SIG-M5 (cell line): ENCODE measurements around the gene LONP1.
"Not testable (repeated sequence)": the region's sequence is repeated elsewhere in the genome, so short reads cannot be mapped to it uniquely, and the experiment has no call there.

Experiments
- DNase-seq: peaks from one replicate; lab custom pipeline; 2025; lab: John Stamatoyannopoulos, UW

The LONP1 gene, protein sequence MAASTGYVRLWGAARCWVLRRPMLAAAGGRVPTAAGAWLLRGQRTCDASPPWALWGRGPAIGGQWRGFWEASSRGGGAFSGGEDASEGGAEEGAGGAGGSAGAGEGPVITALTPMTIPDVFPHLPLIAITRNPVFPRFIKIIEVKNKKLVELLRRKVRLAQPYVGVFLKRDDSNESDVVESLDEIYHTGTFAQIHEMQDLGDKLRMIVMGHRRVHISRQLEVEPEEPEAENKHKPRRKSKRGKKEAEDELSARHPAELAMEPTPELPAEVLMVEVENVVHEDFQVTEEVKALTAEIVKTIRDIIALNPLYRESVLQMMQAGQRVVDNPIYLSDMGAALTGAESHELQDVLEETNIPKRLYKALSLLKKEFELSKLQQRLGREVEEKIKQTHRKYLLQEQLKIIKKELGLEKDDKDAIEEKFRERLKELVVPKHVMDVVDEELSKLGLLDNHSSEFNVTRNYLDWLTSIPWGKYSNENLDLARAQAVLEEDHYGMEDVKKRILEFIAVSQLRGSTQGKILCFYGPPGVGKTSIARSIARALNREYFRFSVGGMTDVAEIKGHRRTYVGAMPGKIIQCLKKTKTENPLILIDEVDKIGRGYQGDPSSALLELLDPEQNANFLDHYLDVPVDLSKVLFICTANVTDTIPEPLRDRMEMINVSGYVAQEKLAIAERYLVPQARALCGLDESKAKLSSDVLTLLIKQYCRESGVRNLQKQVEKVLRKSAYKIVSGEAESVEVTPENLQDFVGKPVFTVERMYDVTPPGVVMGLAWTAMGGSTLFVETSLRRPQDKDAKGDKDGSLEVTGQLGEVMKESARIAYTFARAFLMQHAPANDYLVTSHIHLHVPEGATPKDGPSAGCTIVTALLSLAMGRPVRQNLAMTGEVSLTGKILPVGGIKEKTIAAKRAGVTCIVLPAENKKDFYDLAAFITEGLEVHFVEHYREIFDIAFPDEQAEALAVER

DNA sequence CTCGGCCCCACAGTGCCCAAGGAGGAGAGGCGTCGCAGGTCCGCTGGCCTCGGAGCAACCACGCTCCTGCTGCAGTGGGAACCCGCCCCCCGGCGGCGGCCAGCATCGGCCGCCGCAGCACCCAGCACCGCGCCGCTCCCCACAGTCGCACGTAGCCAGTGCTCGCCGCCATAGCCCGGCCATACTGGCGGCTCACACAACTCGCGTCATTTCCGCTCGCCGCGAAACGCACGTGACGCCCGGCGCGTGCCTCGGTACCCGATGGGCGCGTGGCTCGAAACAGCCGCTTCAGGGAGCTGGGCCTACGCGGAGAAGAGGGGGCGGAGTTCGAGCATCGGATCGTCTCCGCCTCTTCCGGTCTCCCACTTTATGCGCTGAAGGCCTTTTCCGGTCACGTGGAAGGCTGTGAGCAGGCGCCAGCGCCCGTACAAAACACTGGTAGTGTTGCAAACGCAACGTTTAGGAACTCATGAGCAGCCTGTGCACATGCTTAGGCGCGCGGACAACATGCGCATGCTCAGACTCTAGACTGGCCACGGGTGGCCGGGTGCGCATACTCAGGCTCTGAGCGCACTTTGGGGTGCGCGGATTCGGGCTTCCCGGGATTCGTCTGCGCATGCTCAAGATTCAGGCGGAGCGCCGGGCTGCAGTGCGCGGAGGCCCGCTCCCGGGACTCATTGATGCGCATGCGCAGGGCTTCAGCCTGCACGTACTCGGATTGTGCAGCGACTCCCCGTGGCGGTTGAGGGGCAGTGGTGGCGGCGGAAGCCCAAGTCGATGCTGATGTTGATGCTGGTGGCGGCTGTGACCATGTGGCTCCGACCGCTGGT lies at the start of gene LONP1, which contains the start of gene CATSPERD:
Gene LONP1 (minus strand): TSS at position 186 of the 830 bp plus-strand sequence. CDS start 14 bp downstream, at position 172.
Gene CATSPERD (plus strand): TSS at position 677 of the 830 bp plus-strand sequence. CDS start 101 bp downstream, at position 778.
- DNase-seq = peak; percentile 90

DNA sequence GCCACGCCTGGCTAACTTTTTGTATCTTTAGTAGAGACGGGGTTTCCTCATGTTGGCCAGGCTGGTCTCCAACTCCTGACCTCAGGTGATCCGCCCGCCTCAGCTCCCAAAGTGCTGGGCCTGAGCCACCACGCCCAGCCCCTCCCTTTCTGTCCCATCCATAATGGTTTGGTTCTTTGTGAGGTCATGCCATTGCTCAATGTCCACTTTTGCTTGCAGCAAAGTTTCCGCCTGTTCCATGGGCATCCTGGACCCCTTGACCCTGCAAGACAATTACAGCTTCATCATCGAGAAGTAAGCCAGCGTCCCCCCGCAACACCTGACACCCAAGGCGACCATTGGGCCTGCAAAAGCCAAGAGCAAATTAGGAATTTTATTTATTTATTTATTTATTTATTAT lies 48.0 kb upstream of the LONP1 start:
- DNase-seq = no peak

DNA sequence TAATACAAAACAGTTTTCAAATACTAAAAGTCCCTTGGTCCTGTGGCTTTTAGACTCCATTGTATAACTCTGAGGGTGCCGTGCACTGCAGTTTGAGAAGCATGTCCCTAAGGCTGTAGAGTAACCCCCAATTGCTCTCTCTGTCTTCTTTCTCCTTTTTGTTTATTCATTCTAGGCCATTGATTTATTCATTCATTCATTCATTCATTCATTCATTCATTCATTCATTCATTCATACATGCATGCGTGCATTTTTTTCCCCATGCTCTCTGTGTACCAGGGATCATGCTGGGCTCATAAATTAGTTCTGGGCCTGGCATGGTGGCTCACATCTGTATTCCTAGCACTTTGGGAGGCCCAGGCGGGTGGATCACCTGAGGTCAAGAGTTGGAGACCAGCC lies 45.3 kb upstream of the LONP1 start:
- DNase-seq = no peak

DNA sequence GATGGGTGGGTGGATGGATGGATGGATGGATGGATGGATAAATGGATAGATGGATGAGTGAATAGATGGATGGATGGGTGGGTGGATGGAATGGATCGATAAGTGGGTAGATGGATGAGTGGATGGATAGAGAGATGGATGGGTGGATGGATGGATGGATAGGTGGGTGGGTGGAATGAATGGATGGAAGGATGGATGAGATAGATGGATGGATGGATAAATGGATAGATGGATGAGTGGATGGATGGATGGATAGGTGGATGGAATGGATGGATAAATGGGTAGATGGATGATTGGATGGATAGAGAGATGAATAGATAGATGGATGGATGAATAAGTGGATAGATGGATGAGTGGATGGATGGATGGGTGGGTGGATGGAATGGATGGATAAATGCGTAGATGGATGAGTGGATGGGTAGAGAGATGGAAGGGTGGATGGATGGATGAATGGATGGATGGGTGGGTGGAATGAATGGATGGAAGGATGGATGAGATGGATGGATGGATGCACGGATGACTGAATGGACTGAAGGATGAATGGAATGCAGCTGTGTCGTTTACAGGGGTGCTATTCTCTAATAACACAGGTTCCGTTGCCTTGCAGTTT lies 42.8 kb upstream of the LONP1 start:
- DNase-seq = no peak

DNA sequence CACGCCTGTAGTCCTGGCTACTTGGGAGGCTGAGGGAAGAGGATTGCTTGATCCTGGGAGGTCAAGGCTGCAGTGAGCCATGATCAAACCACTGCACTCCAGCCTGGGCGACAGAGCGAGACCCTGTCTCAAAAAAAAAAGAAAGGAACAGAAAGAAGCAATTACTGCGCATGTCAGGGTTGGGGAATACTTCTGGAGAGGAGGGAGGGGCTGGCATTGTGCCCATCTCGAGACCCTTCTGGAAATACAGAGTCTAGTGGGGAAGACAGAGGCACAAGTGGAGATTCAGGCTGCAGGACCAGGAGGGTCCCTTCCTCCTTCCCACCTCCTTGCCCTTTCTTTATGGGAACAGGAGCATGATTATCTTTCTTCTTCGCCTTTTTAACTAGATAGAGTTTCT lies 33.8 kb upstream of the LONP1 start:
- DNase-seq = no peak

DNA sequence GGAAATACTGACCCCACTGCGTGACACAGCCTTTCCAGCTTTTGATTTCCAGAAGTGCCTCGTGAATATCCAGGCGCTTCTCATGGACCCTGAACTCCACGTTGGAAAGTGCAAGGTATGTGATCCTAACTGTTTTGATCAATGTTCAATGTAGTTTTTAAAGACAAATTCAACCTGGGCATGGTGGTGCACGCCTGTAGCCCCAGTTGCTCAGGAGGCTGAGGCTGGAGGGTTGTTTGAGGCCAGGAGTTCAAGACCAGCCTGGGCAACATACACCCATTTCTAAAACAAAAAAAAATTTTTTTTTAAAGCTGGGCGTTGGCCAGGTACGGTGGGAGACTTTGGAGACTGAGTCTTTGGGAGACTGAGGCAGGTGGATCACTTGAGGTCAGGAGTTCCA lies 31.8 kb upstream of the LONP1 start:
- no peak for DNase-seq

DNA sequence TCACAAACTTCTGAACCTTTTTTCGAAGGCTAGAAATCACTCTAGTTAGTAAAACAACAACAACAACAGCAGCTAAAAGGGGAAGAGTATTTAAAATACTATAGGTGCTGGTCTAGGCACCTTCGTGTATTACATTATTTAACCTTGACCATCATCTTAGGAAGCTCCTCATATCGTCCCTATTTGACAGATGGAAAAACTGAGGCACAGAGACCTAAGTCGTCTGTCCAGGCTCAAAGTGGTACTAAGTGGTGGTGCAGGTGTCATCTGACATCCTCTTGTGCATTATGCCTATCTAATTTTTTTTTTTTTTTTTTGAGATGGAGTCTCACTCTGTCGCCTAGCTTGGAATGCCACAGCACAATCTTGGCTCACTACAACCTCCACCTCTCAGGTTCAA lies 29.6 kb upstream of the LONP1 start:
- no peak for DNase-seq

DNA sequence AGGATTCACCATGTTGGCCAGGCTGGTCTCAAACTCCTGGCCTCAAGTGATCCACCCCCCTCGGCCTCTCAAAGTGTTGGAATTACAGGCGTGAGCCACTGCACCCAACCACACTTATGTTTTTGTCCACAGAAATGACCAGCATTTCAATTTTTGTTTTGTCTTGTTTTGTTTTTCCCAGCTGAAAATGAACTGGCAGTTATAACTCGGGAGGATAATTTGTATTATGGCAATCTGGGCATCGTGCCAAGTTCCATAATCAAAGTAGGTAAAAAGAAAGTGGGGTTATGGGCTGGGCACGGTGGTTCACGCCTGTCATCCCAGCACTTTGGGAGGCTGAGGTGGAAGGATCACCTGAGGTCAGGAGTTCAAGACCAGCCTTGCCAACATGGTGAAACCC lies 29.0 kb upstream of the LONP1 start:
- not testable (repeated sequence) for DNase-seq

DNA sequence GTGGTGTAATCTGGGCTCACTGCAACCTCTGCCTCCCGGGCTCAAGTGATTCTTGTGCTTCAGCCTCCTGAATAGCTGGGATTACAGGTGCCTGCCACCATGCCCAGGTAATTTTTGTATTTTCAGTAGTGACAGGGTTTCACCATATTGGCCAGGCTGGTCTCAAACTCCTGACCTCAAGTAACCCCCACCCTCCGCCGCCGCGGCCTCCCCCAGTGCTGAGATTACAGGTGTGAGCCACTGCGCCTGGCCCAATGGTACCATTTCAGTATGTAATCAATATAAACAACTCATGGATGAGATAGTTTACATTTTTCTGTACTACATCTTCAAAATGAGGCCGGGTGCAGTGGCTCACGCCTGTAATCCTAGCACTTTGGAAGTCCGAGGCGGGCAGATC lies 25.1 kb upstream of the LONP1 start:
- DNase-seq = not testable (repeated sequence)

DNA sequence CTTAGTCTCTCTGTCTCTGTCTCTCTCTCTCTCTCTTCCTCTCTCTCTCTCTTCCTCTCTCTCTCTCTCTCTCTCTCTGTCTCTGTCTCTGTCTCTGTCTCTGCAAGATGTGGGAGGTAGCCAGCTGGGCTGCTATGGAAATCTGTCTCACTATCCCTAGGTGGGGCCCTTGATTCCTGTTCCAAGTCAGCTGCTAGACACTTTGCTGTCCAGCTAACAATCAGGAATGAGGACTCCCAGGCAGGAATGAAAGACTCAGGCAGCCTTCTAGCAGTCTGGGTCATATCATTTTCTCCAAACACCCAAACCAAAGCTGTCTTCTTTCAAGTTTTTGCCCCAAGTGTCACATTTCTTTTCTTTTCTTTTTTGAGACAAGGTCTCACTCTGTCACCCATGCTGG lies 23.7 kb upstream of the LONP1 start:
- DNase-seq = no peak

DNA sequence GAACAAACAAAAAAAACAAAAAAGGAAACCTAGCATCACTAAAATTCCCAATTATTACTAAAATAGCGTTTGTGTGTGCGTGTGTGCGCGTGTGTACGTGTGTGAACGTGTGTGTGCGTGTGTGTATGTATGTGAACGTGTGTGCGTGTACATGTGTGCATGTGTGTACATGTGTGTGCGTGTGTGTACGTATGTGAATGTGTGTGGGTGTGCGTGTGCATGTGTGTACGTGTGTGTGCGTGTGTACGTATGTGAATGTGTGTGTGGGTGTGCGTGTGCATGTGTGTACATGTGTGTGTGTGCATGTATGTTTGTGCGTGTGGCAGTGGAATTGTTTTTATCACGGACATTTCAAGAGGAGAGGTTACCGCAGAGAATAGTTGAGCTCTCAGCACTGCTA lies 22.1 kb upstream of the LONP1 start:
- no peak for DNase-seq

DNA sequence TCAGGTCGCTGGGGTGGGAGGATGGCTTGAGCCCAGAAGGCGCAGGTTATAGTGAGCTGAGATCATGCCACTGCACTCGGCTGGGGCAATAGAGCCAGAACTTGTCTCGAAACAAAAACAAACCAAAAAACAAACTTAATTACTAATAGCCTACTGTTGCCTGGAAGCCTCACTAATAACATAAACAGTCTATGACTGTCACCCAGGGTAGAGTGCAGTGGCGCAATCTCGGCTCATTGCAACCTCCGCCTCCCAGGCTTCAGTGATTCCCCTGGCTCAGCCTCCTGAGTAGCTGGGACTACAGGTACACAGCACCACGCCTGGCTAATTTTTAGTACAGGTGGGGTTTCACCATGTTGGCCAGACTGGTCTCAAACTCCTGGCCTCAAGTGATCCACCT lies 18.5 kb upstream of the LONP1 start:
- no peak for DNase-seq

DNA sequence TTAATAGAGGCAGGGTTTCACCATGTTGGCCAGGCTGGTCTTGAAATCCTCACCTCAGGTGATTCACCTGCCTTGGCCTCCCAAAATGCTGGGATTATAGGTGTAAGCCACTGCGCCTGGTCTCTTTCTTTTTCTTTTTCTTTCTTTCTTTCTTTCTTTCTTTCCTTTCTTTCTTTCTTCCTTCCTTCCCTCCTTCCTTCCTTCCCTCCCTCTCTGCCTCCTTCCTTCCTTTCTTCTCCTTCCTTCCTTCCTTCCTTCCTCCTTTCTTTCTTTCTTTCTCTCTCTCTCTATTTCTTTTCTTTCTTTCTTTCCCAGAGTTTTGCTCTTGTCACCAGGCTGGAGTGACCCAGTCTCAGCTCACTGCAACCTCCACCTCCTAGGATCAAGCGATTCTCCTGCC lies 13.2 kb upstream of the LONP1 start:
- not testable (repeated sequence) for DNase-seq

DNA sequence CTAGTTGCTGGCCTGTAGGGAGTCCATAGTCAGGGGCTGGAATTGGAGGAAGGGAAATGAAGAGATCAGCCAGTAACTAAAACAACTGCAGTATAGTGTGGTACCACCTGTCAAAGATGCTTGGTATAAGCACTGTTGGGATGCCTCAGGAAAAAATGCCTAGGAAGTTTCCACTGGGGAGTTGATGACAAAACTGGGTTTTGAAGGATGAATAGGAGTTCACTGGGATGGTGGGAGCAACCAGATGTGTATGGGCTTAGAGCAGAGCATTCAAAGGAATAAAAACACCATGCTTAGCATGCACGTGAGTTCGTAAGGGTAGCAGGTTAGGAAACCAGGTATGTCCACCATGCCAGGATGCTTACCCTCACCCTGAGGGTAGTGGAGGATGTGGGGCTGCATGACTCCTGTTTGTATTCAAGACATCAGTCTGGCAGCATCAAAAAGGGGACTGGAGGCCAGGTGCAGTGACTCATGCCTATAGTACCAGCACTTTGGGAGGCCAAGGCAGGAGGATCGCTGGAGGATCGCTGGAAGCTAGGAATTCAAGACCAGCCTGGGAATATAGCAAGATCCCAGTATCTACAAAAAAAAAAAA lies 7.6 kb upstream of the LONP1 start:
- no peak for DNase-seq

DNA sequence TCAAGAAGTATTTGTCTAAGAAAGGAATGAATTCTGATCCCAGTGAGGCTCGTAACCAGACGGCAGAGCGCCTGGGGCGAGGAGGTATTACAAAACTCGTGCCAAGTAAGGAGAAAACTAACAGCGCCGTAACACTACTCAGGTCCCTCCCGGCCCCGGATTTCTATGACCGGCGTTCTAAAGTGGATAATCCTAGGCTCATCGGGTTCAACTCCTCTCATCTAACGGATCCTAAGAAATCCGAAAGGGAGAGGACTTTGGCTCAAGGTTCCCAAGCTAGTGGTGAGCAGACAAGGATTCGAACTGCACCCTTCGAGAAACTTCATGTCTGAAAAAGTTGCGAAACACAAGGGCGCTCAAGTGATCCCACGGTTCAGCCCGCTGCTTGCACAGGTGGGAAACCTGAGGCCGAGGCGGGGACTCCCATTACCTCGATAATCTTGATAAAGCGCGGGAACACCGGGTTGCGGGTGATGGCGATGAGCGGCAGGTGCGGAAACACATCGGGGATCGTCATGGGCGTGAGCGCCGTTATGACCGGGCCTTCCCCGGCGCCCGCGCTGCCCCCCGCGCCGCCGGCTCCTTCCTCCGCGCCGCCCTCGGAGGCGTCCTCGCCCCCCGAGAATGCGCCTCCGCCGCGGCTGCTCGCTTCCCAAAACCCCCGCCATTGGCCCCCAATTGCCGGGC lies 529 bp downstream of the LONP1 start:
- DNase-seq = no peak

DNA sequence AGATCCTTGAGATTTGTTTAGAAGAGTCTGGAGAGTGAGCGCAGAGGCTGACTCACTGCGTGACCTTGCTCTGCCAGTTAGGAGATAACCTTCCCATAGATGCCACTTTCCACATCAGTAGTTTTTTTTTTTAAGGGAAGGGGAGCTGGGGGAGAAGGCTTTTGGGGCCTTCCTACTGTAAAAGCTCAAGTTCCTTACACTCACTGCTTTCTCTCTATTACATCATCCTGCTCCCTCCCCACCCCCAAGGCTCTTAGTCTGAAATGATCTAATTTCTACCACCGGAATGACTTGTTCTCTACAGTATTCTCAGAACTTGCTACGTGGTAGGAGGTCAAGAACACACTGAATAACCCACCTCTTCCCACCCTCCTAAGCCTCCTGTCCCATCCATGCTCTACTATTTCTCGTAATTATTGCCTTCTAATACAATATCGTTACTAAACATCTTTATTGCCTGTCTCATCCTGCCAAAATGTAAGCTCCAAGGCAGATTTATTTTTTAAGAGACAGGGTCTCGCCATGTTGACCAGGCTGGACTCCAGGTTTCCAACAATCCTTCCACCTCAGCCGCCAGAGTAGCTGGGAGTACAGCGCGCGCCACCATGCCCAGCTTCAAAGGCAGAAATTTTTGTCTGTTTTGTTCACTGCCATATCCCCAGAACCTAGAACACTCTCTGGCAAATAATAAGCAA lies 1.2 kb downstream of the LONP1 start:
- peak; percentile 71 for DNase-seq

DNA sequence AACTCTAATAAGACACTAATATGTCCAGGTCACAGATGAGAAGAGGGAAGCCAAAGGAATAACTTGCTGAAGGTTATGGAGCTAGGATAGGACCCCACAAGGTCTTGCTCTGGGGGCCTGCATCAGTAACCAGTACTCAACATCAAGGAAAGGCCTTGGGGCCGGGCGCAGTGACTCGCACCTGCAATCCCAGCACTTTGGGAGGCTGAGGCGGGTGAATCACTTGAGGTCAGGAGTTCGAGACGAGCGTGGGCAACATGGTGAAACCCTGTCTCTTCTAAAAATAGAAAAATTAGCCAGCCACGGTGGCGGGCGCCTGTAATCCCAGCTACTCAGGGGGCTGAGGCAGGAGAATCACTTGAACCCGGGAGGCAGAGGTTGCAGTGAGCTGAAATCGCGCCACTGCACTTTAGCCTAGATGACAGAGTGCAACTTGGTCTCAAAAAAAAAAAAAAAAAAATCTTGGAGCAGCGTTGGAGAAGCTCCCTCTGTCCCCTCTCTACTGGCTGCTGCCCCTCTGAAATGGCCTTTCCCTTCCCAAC lies 1.8 kb downstream of the LONP1 start:
- no peak for DNase-seq

DNA sequence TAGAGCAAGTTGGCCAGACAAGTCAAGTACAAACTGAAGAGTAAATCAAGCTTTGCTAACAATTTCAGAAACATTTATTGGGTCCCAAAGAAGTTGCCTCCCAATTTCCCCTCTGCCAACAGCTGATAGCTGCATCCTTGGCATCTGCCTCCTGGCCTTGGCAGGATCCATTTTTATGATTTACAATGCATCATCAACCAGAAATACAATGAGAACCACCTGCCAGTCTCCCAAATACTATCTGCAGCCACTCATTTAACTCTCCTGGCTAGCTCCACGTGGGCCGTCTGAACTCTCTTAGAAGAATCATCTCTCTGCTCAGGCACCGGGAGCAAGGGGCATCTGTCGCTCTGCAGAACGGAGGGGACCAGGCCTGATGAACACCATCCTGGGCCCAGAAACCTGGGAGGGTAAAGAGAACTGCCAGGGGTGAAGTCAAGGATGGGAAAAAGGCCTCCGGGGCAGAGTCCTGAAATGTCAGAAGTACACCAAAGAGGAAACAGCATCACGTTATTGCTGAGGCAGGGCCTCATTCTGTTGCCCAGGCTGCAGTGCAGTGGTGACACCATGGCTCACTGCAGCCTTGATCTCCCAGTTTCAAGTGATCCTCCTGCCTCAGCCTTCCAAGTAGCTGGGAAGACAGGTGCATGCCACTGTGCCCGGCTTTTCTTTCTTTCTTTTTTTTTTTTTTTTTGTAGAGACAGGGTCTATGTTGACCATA lies 2.6 kb downstream of the LONP1 start:
- DNase-seq = no peak

DNA sequence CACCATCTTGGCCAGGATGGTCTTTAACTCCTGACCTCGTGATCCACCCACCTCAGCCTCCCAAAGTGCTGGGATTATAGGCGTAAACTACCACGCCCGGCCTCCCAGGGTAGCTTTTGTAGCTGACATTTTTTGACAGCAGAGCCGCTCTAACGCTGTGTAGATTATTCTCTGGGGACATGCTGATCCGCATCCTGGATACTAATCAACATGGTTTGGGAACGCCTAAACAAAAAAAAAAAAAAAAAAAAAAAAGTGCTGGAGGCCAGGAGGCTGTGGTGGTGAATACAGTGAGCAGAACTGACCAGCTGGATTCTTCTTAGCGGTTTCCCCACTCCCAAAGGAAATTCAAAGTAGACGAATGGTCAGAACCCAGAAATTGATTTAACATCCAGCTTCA lies 5.1 kb downstream of the LONP1 start:
- DNase-seq = no peak
